MM.1S (cell line): ENCODE results near the gene CPA3.

ENCODE experiments used
- CTCF ChIP-seq: fragments of 300-600 bp; sonication (generic); IDR thresholded peaks from 2 replicates; pipeline ENCODE4 v1.5.1; 2016; ENCODE audit warnings: antibody characterized with exemption, low read length, mixed read lengths
- EZH2 ChIP-seq: fragments of 300-600 bp; sonication (generic); optimal IDR thresholded peaks from 2 replicates; pipeline ENCODE3; 2017; ENCODE audit warnings: low read depth, mild to moderate bottlenecking, antibody characterized with exemption, low read length, mixed read lengths
- EZH2phosphoT487 ChIP-seq: fragments of 300-600 bp; sonication (generic); IDR thresholded peaks from 2 replicates; pipeline ENCODE4 v1.6.1; 2018; ENCODE audit warnings: antibody characterized with exemption, low read length

- TF ChIP-seq CTCF = no peak
- no peak for TF ChIP-seq EZH2
- TF ChIP-seq EZH2phosphoT487 = no peak
Measured at GRCh38 chr3:148911592-148911991, 46.5 kb downstream of the CPA3 start.
